Left lung (tissue), 10 donors: ENCODE measurements around the gene TLCD5. TPM values are rescaled to one million over a fixed set of nuclear protein-coding genes. Genes with fewer than 3 reads are reported as not detected.

ENCODE experiments used
- ATAC-seq: fragments of 200-7000 bp; cut with Tn5 transposase; one replicate; pipeline ENCODE4 v1.9.1; 2020; ENCODE audit warnings: moderate library complexity
- DNase-seq, 4 donors: peaks; one replicate each; pipeline ENCODE4 v3.0.0-alpha.2; 2013 to 2020
- H3K27ac ChIP-seq, 2 donors: fragments of 200-600 bp; sonication (generic) in 1 of 2; one replicate each; pipeline versions ENCODE4 v1.5.0 to v1.8.0; 2020 to 2021
- H3K27me3 ChIP-seq, 2 donors: fragments of 200-600 bp; sonication (generic) in 1 of 2; one replicate each; pipeline versions ENCODE4 v1.5.0 to v1.8.0; 2020 to 2021
- H3K36me3 ChIP-seq, 2 donors: fragments of 200-600 bp; sonication (generic) in 1 of 2; one replicate each; pipeline versions ENCODE4 v1.5.0 to v1.8.0; 2020 to 2021
- H3K4me1 ChIP-seq, 2 donors: fragments of 200-600 bp; one replicate each; pipeline ENCODE4 v1.8.0; 2021
- H3K4me3 ChIP-seq, 2 donors: fragments of 200-600 bp; sonication (generic) in 1 of 2; one replicate each; pipeline versions ENCODE4 v1.5.0 to v1.8.0; 2020 to 2021; ENCODE audit warnings: mild to moderate bottlenecking in 1 of 2
- H3K9me3 ChIP-seq, 2 donors: fragments of 200-600 bp; sonication (generic) in 1 of 2; one replicate each; pipeline versions ENCODE4 v1.5.0 to v1.8.0; 2020 to 2021
- intact Hi-C, 2 donors: fragments of 100-400 bp; cut with DNase I; formaldehyde crosslinking; loops; one replicate each; pipeline versions ENCODE4 v1.11.2 to v1.14.2; 2022
- polyA plus RNA-seq, 6 donors: library from polyadenylated mRNA; unstranded; fragments of 120-200 nt; gene quantifications; one replicate each; pipeline ENCODE4 v1.2.1, GENCODE V29; 2013; ENCODE audit not compliant: insufficient read length in 6 of 6
- total RNA-seq, 2 donors: library from RNA; stranded (reverse); fragmentation: NEBNext Ultra II Directional; extraction: Animal tissue kit (Norgen Biotek cat#: 25700); gene quantifications; one replicate each; pipeline ENCODE4 v1.2.1, GENCODE V29; 2021
- TF ChIP-seq, protein P1 (sequence below), 2 donors: fragments of 200-600 bp; sonication (generic) in 1 of 2; IDR thresholded peaks; one replicate each; pipeline versions ENCODE4 v1.5.0 to v1.8.0; 2021; ENCODE audit warnings: antibody characterized with exemption in 2 of 2
- donor health status: DM: no; HTN: yes; CAD: no.
- donor health status: DM: no; HTN: no; CAD: no.

Gene TLCD5
- total and polyA plus RNA-seq, 8 donors = 5.2 to 19.0 (median 17.2) TPM

GRCh38 chr11:120306519-120307242, 18.4 kb upstream of the TLCD5 start:
- no peak overlapping the region for H3K27ac ChIP-seq
- intact Hi-C loops = no loop called here
- DNase-seq (no peak), ATAC-seq (peak; percentile 3)
- no peaks in the 10 kb centered on the region for H3K36me3 ChIP-seq
- peaks cover 3 to 6% of the 10 kb centered on the region in 2 donors for H3K4me1 ChIP-seq
- no peak overlapping the region for H3K4me3 ChIP-seq
- TF ChIP-seq, protein P1, sequence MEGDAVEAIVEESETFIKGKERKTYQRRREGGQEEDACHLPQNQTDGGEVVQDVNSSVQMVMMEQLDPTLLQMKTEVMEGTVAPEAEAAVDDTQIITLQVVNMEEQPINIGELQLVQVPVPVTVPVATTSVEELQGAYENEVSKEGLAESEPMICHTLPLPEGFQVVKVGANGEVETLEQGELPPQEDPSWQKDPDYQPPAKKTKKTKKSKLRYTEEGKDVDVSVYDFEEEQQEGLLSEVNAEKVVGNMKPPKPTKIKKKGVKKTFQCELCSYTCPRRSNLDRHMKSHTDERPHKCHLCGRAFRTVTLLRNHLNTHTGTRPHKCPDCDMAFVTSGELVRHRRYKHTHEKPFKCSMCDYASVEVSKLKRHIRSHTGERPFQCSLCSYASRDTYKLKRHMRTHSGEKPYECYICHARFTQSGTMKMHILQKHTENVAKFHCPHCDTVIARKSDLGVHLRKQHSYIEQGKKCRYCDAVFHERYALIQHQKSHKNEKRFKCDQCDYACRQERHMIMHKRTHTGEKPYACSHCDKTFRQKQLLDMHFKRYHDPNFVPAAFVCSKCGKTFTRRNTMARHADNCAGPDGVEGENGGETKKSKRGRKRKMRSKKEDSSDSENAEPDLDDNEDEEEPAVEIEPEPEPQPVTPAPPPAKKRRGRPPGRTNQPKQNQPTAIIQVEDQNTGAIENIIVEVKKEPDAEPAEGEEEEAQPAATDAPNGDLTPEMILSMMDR (IDR thresholded peaks at IDR 0.05) = no peak
- H3K9me3 ChIP-seq = no peaks in the 10 kb centered on the region
- H3K27me3 ChIP-seq = peaks cover 0 to 7% of the 10 kb centered on the region in 2 donors

DNA sequence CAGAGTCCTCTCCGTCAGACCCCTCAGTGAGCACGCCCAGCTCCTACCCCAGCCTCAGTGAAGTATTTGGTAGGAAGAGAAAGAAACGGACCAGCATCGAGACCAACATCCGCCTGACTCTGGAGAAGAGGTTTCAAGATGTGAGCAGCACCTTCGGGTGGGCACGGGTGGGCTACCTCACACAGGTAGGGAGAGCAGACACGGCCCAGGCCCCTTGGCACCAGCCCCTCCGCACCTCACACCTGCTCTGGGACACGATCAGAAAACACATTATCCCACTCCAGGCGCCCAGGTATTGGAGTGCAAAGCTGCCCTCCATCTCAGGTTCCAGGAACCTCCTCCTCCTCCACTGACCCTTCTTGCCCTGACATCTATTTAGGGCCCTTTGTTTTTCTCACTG, 17.6 kb upstream of the TLCD5 start:
- Histone ChIP-seq H3K4me1 (peaks cover 3 to 6% of the 10 kb centered on the region in 2 donors), H3K4me3 (no peak overlapping the region), H3K27ac (no peak overlapping the region), H3K36me3 (no peaks in the 10 kb centered on the region), H3K27me3 (peaks cover 0 to 7% of the 10 kb centered on the region in 2 donors), H3K9me3 (no peaks in the 10 kb centered on the region)
- intact Hi-C loops = no loop called here
- DNase-seq (no peak), ATAC-seq (no peak)
- TF ChIP-seq, protein P1 (IDR thresholded peaks at IDR 0.05) = no peak

DNA sequence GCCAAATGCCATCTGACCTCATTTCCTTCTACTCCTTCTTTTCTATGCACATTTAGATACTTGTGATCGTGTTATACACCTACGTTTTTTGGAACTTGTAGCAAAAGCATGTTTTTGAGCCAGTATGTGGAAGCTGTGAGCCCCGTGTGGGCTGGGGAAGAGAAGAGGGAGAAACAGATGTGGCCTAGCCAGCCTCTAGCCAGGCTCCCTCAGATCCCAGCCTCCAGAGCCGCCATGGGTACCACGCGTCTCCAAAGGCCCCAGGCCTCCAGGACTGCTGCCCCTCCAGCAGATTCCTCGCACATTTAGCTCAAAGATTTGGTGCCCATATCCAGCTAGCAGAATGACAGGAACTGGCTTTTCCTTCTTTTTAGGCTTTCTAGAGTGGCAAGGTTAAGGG, 17.0 kb upstream of the TLCD5 start:
- TF ChIP-seq, protein P1 (IDR thresholded peaks at IDR 0.05) = no peak
- Histone ChIP-seq H3K4me3 (no peak overlapping the region), H3K27me3 (peaks cover 0 to 7% of the 10 kb centered on the region in 2 donors), H3K4me1 (peaks cover 0 to 3% of the 10 kb centered on the region in 2 donors), H3K9me3 (no peaks in the 10 kb centered on the region), H3K36me3 (no peaks in the 10 kb centered on the region), H3K27ac (no peak overlapping the region)
- no peak for DNase-seq
- intact Hi-C loops = no loop called here
- ATAC-seq = no peak

DNA sequence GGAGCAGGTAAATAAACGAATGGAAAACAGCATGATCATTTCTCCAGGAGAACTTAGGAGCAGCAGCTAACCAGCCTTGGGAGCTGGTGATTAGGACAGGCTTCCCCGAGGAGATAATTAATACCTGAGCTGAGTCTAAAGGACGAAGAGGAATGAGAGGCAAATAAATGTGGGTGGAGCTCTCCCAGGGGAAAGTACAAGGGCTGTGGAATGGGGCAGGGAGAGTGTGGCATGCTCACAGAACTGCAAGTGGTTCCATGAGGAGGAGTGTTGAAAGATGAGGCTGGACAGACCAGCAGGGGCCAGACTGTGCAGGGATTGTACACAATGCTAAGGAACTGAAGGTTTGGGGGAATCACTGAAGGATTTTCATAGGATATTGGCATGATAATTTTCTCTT, 14.2 kb upstream of the TLCD5 start:
- Histone ChIP-seq H3K27ac (no peak overlapping the region), H3K27me3 (peaks cover 0 to 7% of the 10 kb centered on the region in 2 donors), H3K36me3 (no peaks in the 10 kb centered on the region), H3K9me3 (no peaks in the 10 kb centered on the region), H3K4me3 (no peak overlapping the region), H3K4me1 (peaks cover 0 to 3% of the 10 kb centered on the region in 2 donors)
- ATAC-seq (peak; percentile 73), DNase-seq (no peak)
- TF ChIP-seq, protein P1 (IDR thresholded peaks at IDR 0.05) = no peak
- intact Hi-C loops = no loop called here

- intact Hi-C loops = loop anchor here in 1 of 2 donors (5.0 kb wide), 1 partner anchor 387 kb away; no protein-coding TSS in a partner anchor
- TF ChIP-seq, protein P1 (IDR thresholded peaks at IDR 0.05) = no peak
- no peaks in the 10 kb centered on the region for H3K9me3 ChIP-seq
Measured at GRCh38 chr11:120314861-120315260, 10.2 kb upstream of the TLCD5 start.

More at GRCh38 chr11:120314861-120315260, 10.2 kb upstream of the TLCD5 start:
- H3K4me3 ChIP-seq = no peak overlapping the region
- peaks cover 0 to 11% of the 10 kb centered on the region in 2 donors for H3K27me3 ChIP-seq
- ATAC-seq (no peak), DNase-seq (no peak)
- no peak overlapping the region for H3K27ac ChIP-seq
- no peaks in the 10 kb centered on the region for H3K36me3 ChIP-seq
- H3K4me1 ChIP-seq = peaks cover 9 to 12% of the 10 kb centered on the region in 2 donors
